H1 (cell line): ENCODE measurements around the gene ZDHHC9. TPM values are rescaled to one million over a fixed set of nuclear protein-coding genes. Genes with fewer than 3 reads are reported as not detected.

ENCODE experiments used
- CTCF ChIA-PET: fragments of 300-600 bp; sonication (Branson Sonifier 250); formaldehyde crosslinking; loops from one replicate; lab custom pipeline; 2021; ENCODE audit not compliant: partially characterized antibody; lab: Charles Lee
- POLR2A ChIA-PET: fragments of 300-600 bp; sonication (Branson Sonifier 250); formaldehyde crosslinking; loops from one replicate; lab custom pipeline; 2021; ENCODE audit warnings: inconsistent platforms; ENCODE audit not compliant: partially characterized antibody; lab: Charles Lee
- DNase-seq, 2 experiments: peaks; one replicate each; pipeline versions ENCODE4 v3.0.0 to v3.0.0-alpha.2; 2010 to 2022; ENCODE audit warnings: low spot score in 2 of 2, low read depth in 1 of 2, mixed read lengths in 1 of 2
- FAIRE-seq: peaks from 2 replicates; lab custom pipeline; 2011; peaks lifted over from hg19 to GRCh38; lab: Jason Lieb, UNC
- H2AFZ ChIP-seq: 2 replicates; pipeline ENCODE4 v1.8.1; 2012; ENCODE audit warnings: low read length, inconsistent platforms
- H2AK5ac ChIP-seq: 2 replicates; pipeline ENCODE4 v1.6.1; 2013; ENCODE audit warnings: low read depth, low read length
- H2BK120ac ChIP-seq: replicated peaks from 2 replicates; pipeline ENCODE3; 2013; ENCODE audit warnings: low read depth, low read length, inconsistent platforms
- H2BK12ac ChIP-seq: 2 replicates; pipeline ENCODE4 v1.6.1; 2013; ENCODE audit warnings: low read depth, low read length
- H2BK15ac ChIP-seq: 2 replicates; pipeline ENCODE4 v1.6.1; 2013; ENCODE audit warnings: low read length
- H2BK20ac ChIP-seq: 2 replicates; pipeline ENCODE4 v1.6.1; 2013; ENCODE audit warnings: low read length
- H2BK5ac ChIP-seq: 2 replicates; pipeline ENCODE4 v1.6.1; 2013; ENCODE audit warnings: low read depth, low read length
- H3K14ac ChIP-seq: 2 replicates; pipeline ENCODE4 v1.6.1; 2013; ENCODE audit warnings: inconsistent platforms; ENCODE audit not compliant: insufficient read length
- H3K18ac ChIP-seq: 2 replicates; pipeline ENCODE4 v1.6.1; 2013; ENCODE audit warnings: low read length; ENCODE audit errors: extremely low read depth
- H3K23ac ChIP-seq: 2 replicates; pipeline ENCODE4 v1.6.1; 2013; ENCODE audit warnings: inconsistent platforms; ENCODE audit not compliant: insufficient read length
- H3K23me2 ChIP-seq: 2 replicates; pipeline ENCODE4 v1.6.1; 2013; ENCODE audit warnings: low read depth, low read length
- H3K27ac ChIP-seq: 2 replicates; pipeline ENCODE4 v1.6.1; 2011; ENCODE audit warnings: low read depth, low read length, inconsistent platforms
- H3K27me3 ChIP-seq, 4 experiments: replicated peaks in 1 of 4; 1 replicate in 1 of 4; 2 replicates in 3 of 4; pipeline versions ENCODE4 v1.6.1 to v1.8.1; 2011 to 2013; ENCODE audit warnings: low read length in 3 of 4, mild to moderate bottlenecking in 3 of 4, inconsistent platforms in 2 of 4, mixed read lengths in 2 of 4, moderate library complexity in 1 of 4; ENCODE audit not compliant: control insufficient read depth in 3 of 4, insufficient read depth in 3 of 4; ENCODE audit errors: extremely low read depth in 1 of 4
- H3K36me3 ChIP-seq, 4 experiments: 2 replicates each; pipeline versions ENCODE4 v1.6.1 to v1.8.1; 2011 to 2013; ENCODE audit warnings: mild to moderate bottlenecking in 4 of 4, low read length in 3 of 4, moderate library complexity in 2 of 4, control low read depth in 1 of 4, inconsistent platforms in 1 of 4; ENCODE audit not compliant: insufficient read depth in 4 of 4, control insufficient read depth in 2 of 4
- H3K4ac ChIP-seq: replicated peaks from 2 replicates; pipeline ENCODE3; 2013; ENCODE audit warnings: low read length, low read depth, mixed read lengths, inconsistent platforms; ENCODE audit not compliant: insufficient read length
- H3K4me1 ChIP-seq, 4 experiments: replicated peaks in 1 of 4; 1 replicate in 1 of 4; 2 replicates in 3 of 4; pipeline versions ENCODE4 v1.6.1 to v1.8.1; 2011 to 2013; ENCODE audit warnings: low read length in 3 of 4, inconsistent platforms in 2 of 4, mixed read lengths in 1 of 4; ENCODE audit not compliant: insufficient read depth in 4 of 4, control insufficient read depth in 3 of 4
- H3K4me2 ChIP-seq, 2 experiments: 2 replicates each; pipeline versions ENCODE4 v1.6.1 to v1.8.1; 2011 to 2013; ENCODE audit warnings: low read depth in 2 of 2, low read length in 2 of 2, control low read depth in 1 of 2, inconsistent platforms in 1 of 2, mild to moderate bottlenecking in 1 of 2; ENCODE audit not compliant: insufficient read depth in 1 of 2
- H3K4me3 ChIP-seq, 4 experiments: fragments of 200-600, 300-600 bp in 1 of 4; sonication (generic), shearing (Covaris generic), sonication (Bioruptor Twin) in 1 of 4; 2 replicates each; pipeline versions ENCODE4 v1.5.1 to v1.8.1; 2011 to 2016; ENCODE audit warnings: low read length in 4 of 4, low read depth in 3 of 4, control low read depth in 2 of 4, inconsistent platforms in 2 of 4, mild to moderate bottlenecking in 2 of 4, mixed read lengths in 1 of 4, moderate library complexity in 1 of 4; ENCODE audit not compliant: insufficient read depth in 2 of 4; ENCODE audit errors: extremely low read depth in 1 of 4
- H3K56ac ChIP-seq: replicated peaks from 2 replicates; pipeline ENCODE3; 2013; ENCODE audit warnings: low read depth, mild to moderate bottlenecking, mixed read lengths, low read length, inconsistent platforms; ENCODE audit not compliant: insufficient read length
- H3K79me1 ChIP-seq: 2 replicates; pipeline ENCODE4 v1.6.1; 2013; ENCODE audit warnings: low read depth, low read length, control low read depth
- H3K79me2 ChIP-seq, 2 experiments: 2 replicates each; pipeline versions ENCODE4 v1.6.1 to v1.8.1; 2012 to 2013; ENCODE audit warnings: low read length in 2 of 2, mild to moderate bottlenecking in 2 of 2, inconsistent platforms in 1 of 2; ENCODE audit not compliant: insufficient read depth in 2 of 2, control insufficient read depth in 1 of 2
- H3K9ac ChIP-seq, 4 experiments: replicated peaks in 1 of 4; 1 replicate in 1 of 4; 2 replicates in 3 of 4; pipeline versions ENCODE4 v1.6.1 to v1.8.1; 2011 to 2013; ENCODE audit warnings: low read depth in 3 of 4, low read length in 3 of 4, control low read depth in 2 of 4, mild to moderate bottlenecking in 2 of 4, moderate library complexity in 2 of 4, inconsistent platforms in 1 of 4; ENCODE audit errors: extremely low read depth in 1 of 4
- H3K9me3 ChIP-seq, 2 experiments: 2 replicates each; pipeline versions ENCODE4 v1.6.1 to v1.8.1; 2012 to 2013; ENCODE audit warnings: mild to moderate bottlenecking in 2 of 2, moderate library complexity in 2 of 2, control low read depth in 1 of 2, inconsistent platforms in 1 of 2, low read depth in 1 of 2, low read length in 1 of 2, mixed read lengths in 1 of 2; ENCODE audit not compliant: insufficient read depth in 2 of 2
- H4K20me1 ChIP-seq, 2 experiments: replicated peaks in 1 of 2; 2 replicates each; pipeline versions ENCODE3 to v1.8.1; 2011 to 2013; ENCODE audit warnings: inconsistent platforms in 2 of 2, low read length in 2 of 2, mild to moderate bottlenecking in 1 of 2; ENCODE audit not compliant: insufficient read depth in 2 of 2, control insufficient read depth in 1 of 2
- H4K5ac ChIP-seq: 2 replicates; pipeline ENCODE4 v1.6.1; 2013; ENCODE audit warnings: low read length, low read depth, mixed read lengths, inconsistent platforms; ENCODE audit not compliant: insufficient read length
- H4K8ac ChIP-seq: 2 replicates; pipeline ENCODE4 v1.8.0; 2013; ENCODE audit warnings: mild to moderate bottlenecking, moderate library complexity, low read length, inconsistent platforms; ENCODE audit not compliant: insufficient read depth; ENCODE audit errors: extremely low read depth
- H4K91ac ChIP-seq: replicated peaks from 2 replicates; pipeline ENCODE3; 2013; ENCODE audit warnings: low read length, mixed read lengths, inconsistent platforms; ENCODE audit not compliant: insufficient read length
- CEBPB ChIP-seq: IDR thresholded peaks from 2 replicates; pipeline ENCODE4 v1.6.1; 2012; ENCODE audit warnings: low read depth, low read length
- E2F6 ChIP-seq: IDR thresholded peaks from 2 replicates; pipeline ENCODE4 v1.6.1; 2012; ENCODE audit warnings: inconsistent platforms
- GABPA ChIP-seq: IDR thresholded peaks from 2 replicates; pipeline ENCODE4 v1.6.1; 2011; ENCODE audit warnings: mild to moderate bottlenecking, low read length, moderate library complexity, borderline replicate concordance; ENCODE audit not compliant: insufficient read depth
- GTF2F1 ChIP-seq: IDR thresholded peaks from 2 replicates; pipeline ENCODE4 v1.6.1; 2012; ENCODE audit warnings: low read depth, low read length, improper control_type of control experiment, borderline replicate concordance
- POLR2AphosphoS5 ChIP-seq: IDR thresholded peaks from 2 replicates; pipeline ENCODE4 v1.6.1; 2011; ENCODE audit warnings: low read depth, low read length
- POU5F1 ChIP-seq: IDR thresholded peaks from 2 replicates; pipeline ENCODE4 v1.6.1; 2011; ENCODE audit warnings: low read depth, mild to moderate bottlenecking, low read length, moderate library complexity
- RBBP5 ChIP-seq: IDR thresholded peaks from 2 replicates; pipeline ENCODE4 v1.7.1; 2012; ENCODE audit warnings: low read depth, mild to moderate bottlenecking, inconsistent platforms, low read length, moderate library complexity, borderline replicate concordance
- RXRA ChIP-seq: IDR thresholded peaks from 2 replicates; pipeline ENCODE4 v1.6.1; 2011; ENCODE audit warnings: low read depth, mild to moderate bottlenecking, low read length, moderate library complexity; ENCODE audit not compliant: insufficient read depth
- SIX5 ChIP-seq: IDR thresholded peaks from 2 replicates; pipeline ENCODE4 v1.6.1; 2011; ENCODE audit warnings: mild to moderate bottlenecking, low read depth, low read length
- SRF ChIP-seq: IDR thresholded peaks from 2 replicates; pipeline ENCODE4 v1.6.1; 2011; ENCODE audit warnings: mild to moderate bottlenecking, low read depth, low read length, moderate library complexity
- ZNF274 ChIP-seq: IDR thresholded peaks from 2 replicates; pipeline ENCODE4 v1.7.0; 2012; ENCODE audit warnings: low read length, borderline replicate concordance; ENCODE audit errors: extremely low read depth
- WGBS, 2 experiments: shearing (Covaris generic) in 1 of 2; methylation state at CpG; one replicate each; pipeline versions ENCODE4 v1.1.6 to v1.1.7; 2013 to 2015; ENCODE audit warnings: low lambda C conversion rate in 2 of 2, mixed read lengths in 2 of 2, inconsistent platforms in 1 of 2, low coverage in 1 of 2, missing lambda C conversion rate in 1 of 2; ENCODE audit not compliant: insufficient replicate concordance in 2 of 2, insufficient coverage in 1 of 2, insufficient read length in 1 of 2; ENCODE audit errors: extremely low coverage in 1 of 2, missing lambda C conversion rate in 1 of 2; 5-methylcytosine and 5-hydroxymethylcytosine counted together
- polyA plus RNA-seq, 7 experiments: library from polyadenylated mRNA; depleted of rRNA in 3 of 7; stranded (reverse) in 5 of 7; unstranded in 2 of 7; fragments of >200 nt in 5 of 7; fragments of 200-250 nt in 2 of 7; gene quantifications; 1 replicate in 5 of 7; 2 replicates in 1 of 7; 4 replicates in 1 of 7; pipeline versions ENCODE4 v1.2.1 to v1.2.3, GENCODE V29; 2011 to 2013; ENCODE audit warnings: missing spikeins in 2 of 7, mixed read lengths in 2 of 7
- total RNA-seq: library from RNA; stranded (reverse); fragmentation: NEBNext Ultra II Directional; extraction: Animal tissue kit (Norgen Biotek cat#: 25700); gene quantifications from 2 replicates; pipeline ENCODE4 v1.2.1, GENCODE V29; 2021

ZDHHC9 gene
- total and polyA plus RNA-seq, 2 of the 8 experiments (the other 6 are each of a cell fraction or from before 2014, with no cell fraction given), result 18.1 to 28.3 TPM

- Histone ChIP-seq H3K23ac (no peak overlapping the region), H2BK15ac (no peak overlapping the region), H4K20me1 (no peaks in the 10 kb centered on the region), H3K27ac (no peak overlapping the region), H3K9me3 (no peaks in the 10 kb centered on the region), H2AFZ (no peak overlapping the region), H3K27me3 (no peaks in the 10 kb centered on the region), H3K79me1 (no peaks in the 10 kb centered on the region), H3K36me3 (no peaks in the 10 kb centered on the region), H3K14ac (no peak overlapping the region), H2BK12ac (no peak overlapping the region), H3K18ac (no peak overlapping the region), H3K56ac (no peak overlapping the region), H3K79me2 (no peaks in the 10 kb centered on the region), H2AK5ac (no peak overlapping the region), H3K4me3 (no peak overlapping the region), H2BK5ac (no peak overlapping the region), H2BK20ac (no peak overlapping the region), H3K4me2 (no peak overlapping the region), H3K4me1 (no peaks in the 10 kb centered on the region; a peak in 1 of 7 replicates), H4K8ac (no peak overlapping the region), H4K91ac (no peak overlapping the region), H3K4ac (no peak overlapping the region), H4K5ac (no peak overlapping the region), H3K9ac (no peak overlapping the region), H3K23me2 (no peaks in the 10 kb centered on the region), H2BK120ac (no peak overlapping the region)
- ChIA-PET CTCF (interaction anchor here (0.7 to 4.4 kb wide), 5 partner anchors 8 to 51 kb away, joined by 4 to 24 read pairs (median 7); no protein-coding TSS in a partner anchor), POLR2A (no interaction called here)
- TF ChIP-seq CEBPB, result no peak
- TF ChIP-seq RBBP5, result no peak
- TF ChIP-seq SIX5, result no peak
- no peak for TF ChIP-seq SRF
- TF ChIP-seq E2F6, result no peak
- TF ChIP-seq ZNF274, result no peak
- TF ChIP-seq POU5F1, result no peak
- TF ChIP-seq GTF2F1, result no peak
- TF ChIP-seq POLR2AphosphoS5, result no peak
- no peak for TF ChIP-seq GABPA
- no peak for TF ChIP-seq RXRA
- no peak for FAIRE-seq
- 90% methylated on average over 12 of the region's 14 CpGs; no CpG with 5 or more reads in 1 of the 2 experiments for WGBS, 2 experiments
- no peak for DNase-seq
Measured at GRCh38 chrX:129771266-129771995, 72.3 kb downstream of the ZDHHC9 start.
